NCI-H1930 (cell line): ENCODE results near the gene GIPC1.
"Not testable (repeated sequence)": the region's sequence is repeated elsewhere in the genome, so short reads cannot be mapped to it uniquely, and the experiment has no call there.

Experiments used
- DNase-seq, 2 experiments: peaks; one replicate each; lab custom pipeline; 2025; lab: John Stamatoyannopoulos, UW

GIPC1 gene

GRCh38 chr19:14470031-14470876 lies 25.7 kb downstream of the GIPC1 start:
- no peak for DNase-seq

GRCh38 chr19:14467816-14468215 lies 28.1 kb downstream of the GIPC1 start:
- DNase-seq, result no peak

DNA sequence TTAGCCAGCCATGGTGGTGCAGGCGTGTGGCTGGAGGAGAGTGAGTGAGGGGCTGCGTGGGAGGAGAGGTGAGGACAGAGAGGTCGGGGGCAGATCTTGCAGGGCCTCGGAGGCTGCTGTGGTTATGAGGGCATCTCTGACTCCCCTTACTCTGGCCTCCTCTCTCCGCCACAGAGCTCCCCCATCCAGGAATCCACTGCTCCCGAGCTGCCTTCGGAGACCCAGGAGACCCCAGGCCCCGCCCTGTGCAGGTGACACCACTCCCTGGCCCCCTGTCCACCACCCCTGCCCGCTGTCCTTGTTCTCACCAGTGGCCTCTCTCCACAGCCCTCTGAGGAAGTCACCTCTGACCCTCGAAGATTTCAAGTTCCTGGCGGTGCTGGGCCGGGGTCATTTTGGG lies 28.5 kb downstream of the GIPC1 start:
- no peak for DNase-seq

- no peak for DNase-seq
Measured at GRCh38 chr19:14463747-14464146, 32.2 kb downstream of the GIPC1 start.

DNA sequence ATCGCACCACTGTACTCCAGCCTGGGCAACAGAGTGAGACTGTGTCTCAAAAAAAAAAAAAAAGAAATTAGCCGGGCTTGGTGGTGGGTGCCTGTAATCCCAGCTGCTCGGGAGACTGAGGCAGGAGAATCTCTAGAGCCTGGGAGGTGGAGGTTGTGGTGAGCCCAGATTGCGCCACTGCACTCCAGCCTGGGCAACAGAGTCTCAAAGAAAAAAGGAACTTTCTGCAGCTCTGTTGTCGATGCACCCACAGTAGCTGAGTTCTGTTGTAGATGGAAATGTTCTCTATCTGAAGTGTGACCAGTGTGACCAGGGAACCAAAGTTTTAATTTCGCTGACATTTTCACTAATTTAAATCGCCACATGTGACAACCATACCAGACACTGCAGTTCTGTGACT lies 33.5 kb downstream of the GIPC1 start:
- not testable (repeated sequence) for DNase-seq

DNA sequence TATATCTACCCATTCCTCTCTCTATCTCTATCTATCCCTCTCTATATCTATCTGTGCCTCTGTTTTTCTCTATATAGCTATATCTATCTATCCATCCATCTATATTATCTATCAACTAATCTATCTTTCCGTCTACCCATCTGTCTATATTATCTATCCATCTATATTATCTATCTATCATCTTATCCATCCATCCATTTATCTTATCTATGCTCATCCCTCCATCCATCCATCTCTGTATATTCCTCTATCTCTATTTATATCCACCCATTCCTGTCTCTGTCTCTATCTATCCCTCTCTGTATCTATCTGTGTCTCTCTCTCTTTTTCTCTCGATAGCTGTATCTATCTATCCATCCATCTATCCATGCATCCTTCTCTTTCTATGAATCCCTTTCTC lies 35.0 kb downstream of the GIPC1 start:
- DNase-seq, result no peak

DNA sequence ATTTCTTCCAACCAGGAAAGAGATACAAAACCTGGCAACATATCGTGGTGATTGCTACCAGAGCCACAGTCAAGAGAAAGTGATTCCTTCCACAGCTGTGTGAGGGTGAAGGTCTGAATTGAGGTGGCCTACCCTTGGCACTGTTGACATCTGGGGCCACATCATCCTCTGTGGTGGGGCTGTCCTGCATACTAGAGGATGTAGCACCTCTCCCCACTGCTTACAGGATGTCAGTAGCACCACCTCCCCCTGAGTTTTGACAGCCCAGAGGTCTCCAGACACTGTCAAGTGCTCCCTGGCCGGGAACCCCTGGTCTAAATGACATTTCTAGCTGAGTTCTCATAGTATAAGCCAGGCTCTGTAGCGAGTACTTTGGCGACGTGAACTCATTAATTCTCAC lies 36.2 kb downstream of the GIPC1 start:
- no peak for DNase-seq

DNA sequence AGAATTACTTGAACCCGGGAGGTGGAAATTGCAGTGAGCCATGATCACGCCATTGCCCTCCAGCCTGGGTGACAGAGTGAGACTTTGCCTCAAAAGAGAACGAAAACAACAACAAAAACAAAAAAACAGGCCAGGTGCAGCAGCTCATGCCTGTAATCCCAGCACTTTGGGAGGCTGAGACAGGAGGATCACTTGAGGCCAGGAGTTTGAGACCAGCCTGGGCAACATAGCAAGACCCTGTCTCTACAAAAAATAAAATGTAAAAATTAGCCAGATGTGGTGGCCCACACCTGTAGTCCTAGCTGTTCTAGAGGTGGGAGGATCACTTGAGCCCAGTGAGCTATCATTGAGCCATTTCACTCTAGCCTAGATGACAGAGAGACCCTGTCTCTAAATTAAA lies 43.6 kb downstream of the GIPC1 start:
- not testable (repeated sequence) for DNase-seq

DNA sequence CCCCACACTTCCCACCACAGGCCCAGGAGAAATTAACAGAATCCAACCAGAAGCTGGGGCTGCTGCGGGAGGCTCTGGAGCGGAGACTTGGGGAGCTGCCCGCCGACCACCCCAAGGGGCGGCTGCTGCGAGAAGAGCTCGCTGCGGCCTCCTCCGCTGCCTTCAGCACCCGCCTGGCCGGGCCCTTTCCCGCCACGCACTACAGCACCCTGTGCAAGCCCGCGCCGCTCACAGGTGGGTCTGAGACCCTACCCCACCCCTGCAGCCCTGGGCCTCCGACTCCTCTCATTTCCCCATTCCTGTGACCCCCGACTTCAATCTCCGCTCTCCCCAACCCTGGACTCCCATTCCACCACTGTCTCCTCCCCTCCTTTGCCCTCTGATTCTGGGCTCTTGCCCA lies 45.1 kb downstream of the GIPC1 start:
- DNase-seq, result no peak

- peak in 1 of 2 experiments; percentile 13 for DNase-seq
Measured at GRCh38 chr19:14450168-14450874, 45.6 kb downstream of the GIPC1 start.

DNA sequence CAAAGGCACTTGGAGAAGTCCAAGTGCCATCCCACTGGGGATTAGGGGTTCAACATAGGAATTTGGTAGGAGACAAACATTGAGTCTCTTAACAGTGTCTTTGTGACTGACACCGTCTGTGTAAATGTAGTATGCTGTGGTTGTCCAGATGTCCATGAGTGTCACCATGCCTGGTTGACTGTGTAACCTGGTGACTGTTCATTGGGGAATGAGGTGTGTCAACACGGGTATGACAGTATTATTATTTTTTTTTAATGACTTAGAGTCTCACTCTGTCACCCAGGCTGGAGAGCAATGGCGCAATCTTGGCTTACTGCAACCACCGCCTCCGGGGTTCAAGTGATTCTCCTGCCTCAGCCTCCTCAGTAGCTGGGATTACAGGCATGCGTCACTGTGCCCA lies 46.6 kb downstream of the GIPC1 start:
- no peak for DNase-seq

DNA sequence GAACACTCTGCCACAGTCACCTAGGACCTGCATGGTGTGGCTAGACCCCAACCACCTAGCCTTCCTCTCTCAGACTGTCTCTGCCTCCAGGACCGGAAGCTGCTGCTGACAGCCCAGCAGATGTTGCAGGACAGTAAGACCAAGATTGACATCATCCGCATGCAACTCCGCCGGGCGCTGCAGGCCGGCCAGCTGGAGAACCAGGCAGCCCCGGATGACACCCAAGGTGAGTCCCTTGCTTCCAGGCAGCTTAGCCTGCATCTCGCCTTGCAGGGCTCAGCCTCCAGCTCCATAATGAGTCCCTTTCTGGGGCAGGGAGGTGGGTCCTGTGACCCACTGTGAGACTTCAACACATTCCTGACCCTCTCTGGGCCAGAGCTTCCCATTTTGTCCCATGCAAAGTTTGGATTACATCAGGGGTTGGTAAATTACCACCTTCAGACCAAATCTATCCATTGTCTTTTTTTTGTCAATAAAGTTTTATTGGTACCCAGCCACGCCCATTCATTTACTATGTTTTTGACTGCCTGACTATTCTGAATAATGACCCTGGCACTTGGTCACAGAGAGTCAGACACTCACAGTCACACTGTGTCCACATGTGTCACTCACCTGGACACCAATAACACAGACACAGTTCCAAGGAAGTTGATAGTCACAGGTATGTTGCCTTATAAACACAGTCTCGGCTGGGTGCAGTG lies 49.4 kb downstream of the GIPC1 start:
- no peak for DNase-seq

DNA sequence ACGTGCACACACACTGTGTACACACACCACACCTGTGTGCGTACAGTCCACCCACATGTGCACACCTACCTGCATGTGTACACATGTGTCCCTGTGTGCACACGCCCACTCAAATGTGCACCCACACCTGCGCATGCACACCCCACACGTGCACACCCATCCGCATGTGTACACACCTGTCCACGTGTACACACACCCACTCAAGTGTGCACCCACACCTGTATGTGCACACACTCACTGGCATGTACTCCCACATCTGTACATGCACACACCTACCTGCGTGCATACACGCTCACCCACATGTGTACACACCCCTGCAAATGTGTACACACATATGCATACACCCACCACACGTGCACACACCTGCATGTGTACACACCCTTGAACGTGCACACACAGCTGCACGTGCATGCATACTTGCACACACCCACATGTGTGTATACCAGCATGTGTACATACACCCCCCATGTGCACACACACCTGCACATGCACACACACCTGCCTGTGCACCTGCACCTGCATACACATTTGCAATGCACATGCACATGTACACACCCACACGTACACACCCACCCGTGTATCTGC lies 52.2 kb downstream of the GIPC1 start:
- DNase-seq, result no peak

GRCh38 chr19:14442891-14443631 lies 52.9 kb downstream of the GIPC1 start:
- no peak for DNase-seq

DNA sequence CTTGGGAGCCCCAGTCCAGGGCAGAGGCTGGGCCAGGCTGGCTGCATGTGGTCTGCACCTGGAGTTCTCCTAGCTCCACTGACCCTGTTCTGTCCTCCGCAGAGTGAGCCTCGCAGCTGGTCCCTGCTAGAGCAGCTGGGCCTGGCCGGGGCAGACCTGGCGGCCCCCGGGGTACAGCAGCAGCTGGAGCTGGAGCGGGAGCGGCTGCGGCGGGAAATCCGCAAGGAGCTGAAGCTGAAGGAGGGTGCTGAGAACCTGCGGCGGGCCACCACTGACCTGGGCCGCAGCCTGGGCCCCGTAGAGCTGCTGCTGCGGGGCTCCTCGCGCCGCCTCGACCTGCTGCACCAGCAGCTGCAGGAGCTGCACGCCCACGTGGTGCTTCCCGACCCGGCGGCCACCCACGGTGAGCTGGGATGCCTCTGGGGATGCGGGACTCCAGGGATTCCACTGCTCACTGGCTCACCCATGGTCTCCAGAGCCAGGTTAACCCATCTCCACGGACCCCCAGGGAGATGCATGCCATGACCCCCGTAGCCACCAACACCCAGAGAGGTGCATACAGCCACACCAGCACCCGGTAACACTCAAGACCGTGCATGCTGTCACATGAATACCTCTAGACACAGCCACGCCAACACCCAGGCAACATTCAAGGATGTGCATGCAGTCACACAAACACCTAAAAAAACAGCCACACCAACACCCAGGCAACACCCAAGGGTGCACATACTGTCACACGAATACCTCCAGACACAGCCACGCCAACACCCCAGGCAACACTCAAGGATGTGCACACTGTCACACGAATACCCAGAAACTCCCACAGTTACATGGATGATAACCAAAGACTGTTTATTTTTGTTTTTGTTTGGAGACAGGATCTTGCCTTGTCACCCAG lies 54.6 kb downstream of the GIPC1 start:
- DNase-seq, result no peak

GRCh38 chr19:14440049-14440448 lies 55.9 kb downstream of the GIPC1 start:
- no peak for DNase-seq

DNA sequence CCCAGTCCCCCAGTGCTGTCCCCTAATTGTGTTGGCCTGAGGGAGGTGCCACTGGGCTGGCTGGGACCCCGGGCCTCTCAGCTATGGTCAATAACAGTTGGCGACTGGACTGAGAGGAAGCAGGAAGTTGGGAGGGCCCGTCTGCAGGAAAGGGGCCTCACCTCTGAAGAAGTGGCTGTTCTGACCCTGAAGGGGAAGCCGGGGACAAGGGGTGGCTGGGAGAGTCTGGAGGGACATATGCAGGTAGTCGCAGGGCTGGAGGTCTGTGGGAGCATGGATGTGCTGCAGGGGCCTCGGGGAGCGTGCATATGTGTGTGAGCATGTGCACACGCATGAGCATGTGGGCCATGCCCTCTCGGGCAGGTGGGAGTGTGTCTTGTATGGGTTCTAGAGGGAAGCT lies 56.9 kb downstream of the GIPC1 start:
- no peak for DNase-seq

GRCh38 chr19:14437578-14438140 lies 58.3 kb downstream of the GIPC1 start:
- DNase-seq, result no peak

GRCh38 chr19:14435320-14436050 lies 60.4 kb downstream of the GIPC1 start:
- DNase-seq, result no peak
